Activated T-cell treated with anti-CD3 and anti-CD28 coated beads, Interleukin-2, amount 50 U/mL, for 72 hours (primary cell): ENCODE data around the gene STK11. TPM values are rescaled to one million over a fixed set of nuclear protein-coding genes. Genes with fewer than 3 reads are reported as not detected.

ENCODE experiments used
- ATAC-seq, 2 donors: fragments of 150-1000 bp; cut with Tn5 transposase; replicated peaks in 1 of 2; 2 replicates each; pipeline ENCODE4 v1.10.0; 2021; ENCODE audit warnings: moderate library complexity in 2 of 2, mild to moderate bottlenecking in 1 of 2
- DNase-seq, 2 donors: peaks; one replicate each; pipeline ENCODE4 v3.0.0; 2021 to 2022; ENCODE audit warnings: mixed read lengths in 1 of 2
- H3K27ac Mint-ChIP-seq: one replicate; pipeline ENCODE4 v1.8.0; 2022; ENCODE audit warnings: mild to moderate bottlenecking, moderate library complexity, mixed read lengths
- H3K27me3 Mint-ChIP-seq: one replicate; pipeline ENCODE4 v1.8.0; 2022; ENCODE audit warnings: low read depth, mixed read lengths
- H3K36me3 Mint-ChIP-seq, 2 donors: one replicate each; pipeline ENCODE4 v1.8.0; 2022; ENCODE audit warnings: mixed read lengths in 2 of 2, mild to moderate bottlenecking in 1 of 2; ENCODE audit not compliant: insufficient read depth in 2 of 2
- H3K4me1 Mint-ChIP-seq: one replicate; pipeline ENCODE4 v1.8.0; 2022; ENCODE audit warnings: low read depth, mixed read lengths
- H3K4me3 Mint-ChIP-seq, 2 donors: one replicate each; pipeline ENCODE4 v1.8.0; 2022; ENCODE audit warnings: mild to moderate bottlenecking in 2 of 2, mixed read lengths in 2 of 2, moderate library complexity in 2 of 2
- H3K9me3 Mint-ChIP-seq, 2 donors: one replicate each; pipeline ENCODE4 v1.8.0; 2022; ENCODE audit warnings: mixed read lengths in 2 of 2
- total RNA-seq, 2 donors: library from RNA; stranded (reverse); gene quantifications; one replicate each; pipeline ENCODE4 v1.2.3, GENCODE V29; 2022

Gene STK11
- total RNA-seq, 2 donors from 2014 or later = 81.5 to 86.3 TPM

GRCh38 chr19:1254530-1255185 lies 49.1 kb downstream of the STK11 start:
- no peaks in the 10 kb centered on the region for H3K27me3 Mint-ChIP-seq
- no peaks in the 10 kb centered on the region for H3K9me3 Mint-ChIP-seq
- DNase-seq (no peak), ATAC-seq (no peak)
- no peak overlapping the region for H3K27ac Mint-ChIP-seq
- H3K36me3 Mint-ChIP-seq = peaks cover 9 to 26% of the 10 kb centered on the region in 2 donors
- peaks cover 37% of the 10 kb centered on the region for H3K4me1 Mint-ChIP-seq
- H3K4me3 Mint-ChIP-seq = peak overlapping the region; percentile 20 to 27

DNA sequence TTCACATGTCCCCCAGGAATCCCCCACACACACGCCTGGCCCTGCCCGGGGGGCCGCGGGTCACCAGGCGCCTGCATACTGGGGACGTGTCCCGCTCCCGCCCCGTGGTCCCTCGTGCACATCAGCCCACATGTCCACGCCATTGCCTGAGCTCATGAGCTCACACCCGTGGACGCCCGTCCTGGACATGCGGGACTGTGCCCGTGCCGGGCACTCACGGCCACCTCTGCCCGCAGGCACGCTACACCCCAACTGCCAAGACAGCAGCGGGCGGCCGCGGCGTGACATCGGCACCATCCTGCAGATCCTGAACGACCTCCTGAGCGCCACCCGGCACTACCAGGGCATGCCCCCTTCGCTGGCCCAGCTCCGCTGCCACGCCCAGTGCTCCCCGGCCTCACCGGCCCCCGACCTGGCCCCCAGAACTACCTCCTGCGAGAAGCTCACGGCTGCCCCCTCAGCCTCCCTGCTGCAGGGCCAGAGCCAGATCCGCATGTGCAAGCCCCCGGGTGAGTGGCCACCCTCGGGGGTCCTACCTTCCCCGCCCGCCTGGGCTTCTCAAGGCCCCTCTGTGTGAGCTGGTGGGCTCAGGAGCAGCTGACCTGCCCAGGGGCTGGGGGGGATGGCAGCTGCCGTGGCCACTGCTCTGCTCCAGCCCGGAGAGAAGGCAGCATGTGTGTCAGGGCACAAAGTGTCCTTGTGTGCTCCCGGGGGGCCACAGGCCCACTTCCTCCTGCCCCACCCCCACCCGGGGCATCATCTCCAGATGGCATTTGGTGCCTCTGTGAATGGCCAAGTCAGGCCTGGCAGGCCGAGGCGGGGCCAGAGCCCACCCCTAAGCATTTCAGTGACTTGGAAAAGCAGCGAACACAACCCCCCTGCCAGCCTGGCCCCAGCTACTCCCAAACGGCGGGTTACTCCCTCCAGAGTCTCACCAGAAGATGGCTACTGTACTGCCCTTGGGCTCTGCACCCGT lies 49.9 kb downstream of the STK11 start:
- DNase-seq = no peak
- no peak for ATAC-seq
- H3K4me3 Mint-ChIP-seq = peak overlapping the region in 1 of 2 donors; percentile 27
- peaks cover 41% of the 10 kb centered on the region for H3K4me1 Mint-ChIP-seq
- H3K27ac Mint-ChIP-seq = no peak overlapping the region
- H3K9me3 Mint-ChIP-seq = no peaks in the 10 kb centered on the region
- peaks cover 8 to 25% of the 10 kb centered on the region in 2 donors for H3K36me3 Mint-ChIP-seq
- no peaks in the 10 kb centered on the region for H3K27me3 Mint-ChIP-seq

GRCh38 chr19:1256646-1257474 lies 51.3 kb downstream of the STK11 start:
- Mint-ChIP-seq H3K27me3 (no peaks in the 10 kb centered on the region), H3K9me3 (no peaks in the 10 kb centered on the region), H3K4me3 (peak overlapping the region; percentile 93 to 95), H3K36me3 (peaks cover 3 to 19% of the 10 kb centered on the region in 2 donors), H3K27ac (peak overlapping the region; percentile 83), H3K4me1 (peaks cover 48% of the 10 kb centered on the region)
- ATAC-seq (no peak), DNase-seq (no peak)

- Mint-ChIP-seq H3K4me1 (peaks cover 52% of the 10 kb centered on the region), H3K27ac (peak overlapping the region; percentile 83), H3K27me3 (no peaks in the 10 kb centered on the region), H3K4me3 (peak overlapping the region; percentile 93 to 95), H3K36me3 (peaks cover 1 to 18% of the 10 kb centered on the region in 2 donors), H3K9me3 (no peaks in the 10 kb centered on the region)
- DNase-seq (no peak), ATAC-seq (no peak)
Measured at GRCh38 chr19:1257475-1258162, 52.0 kb downstream of the STK11 start.

DNA sequence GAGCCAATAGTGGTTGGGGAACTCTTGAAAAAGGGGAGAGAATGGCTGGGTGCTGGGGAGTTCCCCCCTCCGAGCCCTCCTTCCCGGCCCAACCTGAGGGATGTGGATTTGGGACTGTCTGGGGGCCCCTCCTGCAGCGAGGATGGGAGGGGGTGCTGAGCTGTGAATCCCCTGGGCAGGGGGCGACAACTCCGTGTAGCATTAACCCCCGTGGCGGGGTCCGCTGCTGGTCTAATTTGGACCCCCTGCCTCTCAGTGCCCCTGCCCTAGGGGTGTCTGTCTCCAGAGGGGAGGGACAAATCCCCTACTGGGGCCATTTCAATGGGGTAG lies 52.5 kb downstream of the STK11 start:
- peaks cover 1 to 18% of the 10 kb centered on the region in 2 donors for H3K36me3 Mint-ChIP-seq
- no peaks in the 10 kb centered on the region for H3K9me3 Mint-ChIP-seq
- H3K27me3 Mint-ChIP-seq = no peaks in the 10 kb centered on the region
- peak overlapping the region; percentile 93 to 95 for H3K4me3 Mint-ChIP-seq
- H3K4me1 Mint-ChIP-seq = peaks cover 56% of the 10 kb centered on the region
- DNase-seq (no peak), ATAC-seq (no peak)
- H3K27ac Mint-ChIP-seq = peak overlapping the region; percentile 83

GRCh38 chr19:1258707-1259205 lies 53.2 kb downstream of the STK11 start:
- Mint-ChIP-seq H3K4me1 (peaks cover 54% of the 10 kb centered on the region), H3K4me3 (peak overlapping the region; percentile 93 to 95), H3K27me3 (no peaks in the 10 kb centered on the region), H3K9me3 (no peaks in the 10 kb centered on the region), H3K27ac (peak overlapping the region; percentile 87), H3K36me3 (peaks cover 0 to 13% of the 10 kb centered on the region in 2 donors)
- DNase-seq = no peak
- no peak for ATAC-seq

- Mint-ChIP-seq H3K4me1 (peaks cover 54% of the 10 kb centered on the region), H3K27ac (peak overlapping the region; percentile 90), H3K4me3 (peak overlapping the region; percentile 93 to 95), H3K9me3 (no peaks in the 10 kb centered on the region), H3K27me3 (no peaks in the 10 kb centered on the region), H3K36me3 (peaks cover 0 to 15% of the 10 kb centered on the region in 2 donors)
- DNase-seq (peak; percentile 78 to 82), ATAC-seq (peak; percentile 41 to 50)
Measured at GRCh38 chr19:1259206-1259875, 53.8 kb downstream of the STK11 start.

DNA sequence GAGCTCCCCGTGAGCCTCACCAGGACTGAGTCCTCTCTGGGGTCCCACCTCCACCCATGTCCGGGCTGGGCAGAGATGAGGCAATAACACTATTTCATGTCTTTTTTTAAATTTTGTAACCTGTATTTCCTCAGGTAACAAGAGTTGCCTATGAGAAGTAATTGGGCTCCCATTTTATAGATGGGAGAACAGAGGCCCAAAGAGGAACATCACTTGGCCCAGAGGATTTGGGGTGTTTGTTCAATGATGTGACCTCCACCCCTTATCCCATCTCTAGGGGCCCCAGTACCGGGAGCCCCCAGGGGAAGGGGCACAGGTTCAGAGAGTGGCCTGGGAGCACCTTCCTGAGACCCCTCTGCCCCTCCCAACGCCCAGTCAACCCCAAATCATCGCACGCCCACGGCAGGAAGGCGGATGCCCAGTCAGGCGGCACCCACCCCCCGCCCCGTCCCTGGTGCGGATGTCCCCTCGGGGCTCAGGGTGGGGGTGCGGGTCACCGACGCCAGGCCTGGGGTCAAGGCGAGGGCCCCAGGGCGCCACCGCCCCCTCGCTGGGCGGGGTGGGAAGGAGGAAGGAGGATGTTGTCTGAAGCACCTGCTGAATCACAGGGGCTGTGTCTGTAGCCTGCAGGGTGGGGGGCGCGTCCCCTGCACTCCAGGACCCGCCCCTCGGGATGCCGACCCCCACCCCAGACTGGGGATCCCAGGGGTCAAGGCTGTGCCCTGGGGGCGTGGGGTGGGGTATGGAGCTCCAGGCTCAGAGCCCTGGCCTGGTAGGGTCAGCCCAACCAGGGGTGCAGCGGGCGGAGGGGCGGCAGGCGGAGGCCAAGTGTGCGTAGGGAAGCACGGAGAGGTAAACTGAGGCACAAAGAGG lies 54.5 kb downstream of the STK11 start:
- H3K4me1 Mint-ChIP-seq = peaks cover 51% of the 10 kb centered on the region
- peak; percentile 73 to 78 for DNase-seq
- H3K9me3 Mint-ChIP-seq = no peaks in the 10 kb centered on the region
- peak overlapping the region; percentile 90 for H3K27ac Mint-ChIP-seq
- peak overlapping the region; percentile 93 to 95 for H3K4me3 Mint-ChIP-seq
- H3K36me3 Mint-ChIP-seq = peaks cover 0 to 12% of the 10 kb centered on the region in 2 donors
- ATAC-seq = peak; percentile 38 to 44
- H3K27me3 Mint-ChIP-seq = no peaks in the 10 kb centered on the region

DNA sequence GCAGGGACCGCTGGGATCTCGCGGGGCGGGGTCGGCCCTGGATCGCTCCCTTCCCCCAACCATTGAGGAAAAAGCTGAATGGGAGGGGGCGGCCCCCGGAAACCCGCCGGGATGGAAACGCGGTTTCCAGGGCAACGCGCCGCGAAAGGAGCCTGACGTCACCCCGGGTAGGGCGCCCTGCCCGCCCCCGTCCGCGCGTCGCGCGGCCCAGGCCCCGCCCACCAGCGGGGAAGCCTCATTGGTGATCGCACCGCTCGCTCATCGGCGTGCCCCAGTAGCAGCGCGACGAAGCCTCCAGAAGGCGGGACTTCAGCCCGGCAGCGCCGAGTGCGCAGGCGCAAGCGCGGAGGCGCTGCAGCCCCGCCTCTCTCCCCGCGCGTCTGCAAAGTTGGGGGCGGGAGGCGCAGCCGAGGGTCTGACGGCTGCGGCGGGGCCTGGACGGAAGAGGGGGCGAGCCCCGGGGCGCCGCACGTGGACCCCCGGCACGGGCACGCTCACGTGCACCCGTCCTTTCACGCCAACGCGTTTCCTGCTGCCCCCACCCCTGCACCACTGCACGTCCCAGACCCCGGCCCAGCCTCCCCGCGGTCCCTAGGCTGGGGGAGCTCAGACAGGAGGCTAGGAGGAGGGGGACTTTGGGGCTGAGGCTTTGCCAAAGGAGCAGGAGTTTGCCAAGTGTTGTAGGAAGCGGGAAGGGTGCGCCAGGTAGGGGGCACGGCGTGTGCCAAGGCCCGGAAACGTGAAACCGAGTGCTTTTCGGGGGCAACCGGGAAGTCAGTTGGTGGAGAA lies 55.4 kb downstream of the STK11 start:
- peaks cover 57% of the 10 kb centered on the region for H3K4me1 Mint-ChIP-seq
- no peaks in the 10 kb centered on the region for H3K9me3 Mint-ChIP-seq
- H3K27me3 Mint-ChIP-seq = no peaks in the 10 kb centered on the region
- peak overlapping the region; percentile 93 to 98 for H3K4me3 Mint-ChIP-seq
- H3K36me3 Mint-ChIP-seq = peaks cover 0 to 10% of the 10 kb centered on the region in 2 donors
- ATAC-seq = peak; percentile 84
- peak; percentile 98 to 99 for DNase-seq
- H3K27ac Mint-ChIP-seq = peak overlapping the region; percentile 90

GRCh38 chr19:1261538-1261797 lies 55.9 kb downstream of the STK11 start:
- Mint-ChIP-seq H3K36me3 (peaks cover 0 to 6% of the 10 kb centered on the region in 2 donors), H3K4me1 (peaks cover 59% of the 10 kb centered on the region), H3K9me3 (no peaks in the 10 kb centered on the region), H3K27ac (peak overlapping the region; percentile 90), H3K27me3 (no peaks in the 10 kb centered on the region), H3K4me3 (peak overlapping the region; percentile 93 to 98)
- ATAC-seq (no peak), DNase-seq (no peak)
